CD1c-positive myeloid dendritic cell (primary cell): Measurements from ENCODE around the gene AKR1C1.
A peak's percentile ranks its signal among the peaks of the same experiment; 100 is the strongest.
"Not testable (repeated sequence)": the region's sequence is repeated elsewhere in the genome, so short reads cannot be mapped to it uniquely, and the experiment has no call there.

ENCODE experiments used
- DNase-seq: peaks from one replicate; pipeline ENCODE4 v3.0.0-alpha.2; 2016; ENCODE audit errors: extremely low spot score

Gene AKR1C1

DNA sequence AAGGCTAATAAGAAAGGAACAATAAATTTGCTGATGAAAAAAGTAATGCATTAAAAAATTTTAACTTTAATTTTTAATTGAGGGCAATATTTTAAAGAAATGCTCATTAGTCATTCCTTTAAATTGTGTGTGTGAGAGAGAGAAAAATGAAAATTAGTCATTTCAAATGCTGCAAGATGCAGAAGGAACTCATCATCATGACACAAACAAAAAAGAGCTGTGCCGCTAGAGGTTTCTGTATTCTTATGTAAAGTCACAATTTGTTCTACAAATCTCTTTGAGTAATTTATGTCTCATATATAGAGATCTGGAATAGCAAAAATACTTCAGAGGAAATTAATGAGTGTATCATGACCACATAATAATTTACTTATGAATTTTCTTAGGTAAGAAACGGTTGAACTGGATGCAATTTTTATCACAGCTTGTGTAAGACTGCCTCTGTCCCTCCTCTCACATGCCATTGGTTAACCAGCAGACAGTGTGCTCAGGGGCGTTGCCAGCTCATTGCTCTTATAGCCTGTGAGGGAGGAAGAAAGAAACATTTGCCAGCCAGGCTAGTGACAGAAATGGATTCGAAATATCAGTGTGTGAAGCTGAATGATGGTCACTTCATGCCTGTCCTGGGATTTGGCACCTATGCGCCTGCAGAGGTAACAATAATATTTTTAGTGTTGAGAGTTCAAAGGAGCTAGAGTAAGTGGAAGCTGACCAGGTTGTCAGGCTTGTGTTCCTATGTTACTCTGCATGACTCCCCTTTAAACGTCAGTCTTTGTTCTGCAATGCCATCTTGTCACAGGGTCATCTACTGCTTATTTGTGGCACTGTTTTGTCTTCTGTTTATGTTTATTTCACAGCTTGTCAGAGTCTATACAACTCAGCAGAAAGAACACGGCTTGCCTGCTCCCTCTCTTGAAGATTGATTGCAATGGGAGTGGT lies at the start of gene AKR1C1:
Gene AKR1C1 (plus strand): TSS at position 540 of the 939 bp plus-strand sequence. CDS start 30 bp downstream, at position 570.
- peak; percentile 14 for DNase-seq

DNA sequence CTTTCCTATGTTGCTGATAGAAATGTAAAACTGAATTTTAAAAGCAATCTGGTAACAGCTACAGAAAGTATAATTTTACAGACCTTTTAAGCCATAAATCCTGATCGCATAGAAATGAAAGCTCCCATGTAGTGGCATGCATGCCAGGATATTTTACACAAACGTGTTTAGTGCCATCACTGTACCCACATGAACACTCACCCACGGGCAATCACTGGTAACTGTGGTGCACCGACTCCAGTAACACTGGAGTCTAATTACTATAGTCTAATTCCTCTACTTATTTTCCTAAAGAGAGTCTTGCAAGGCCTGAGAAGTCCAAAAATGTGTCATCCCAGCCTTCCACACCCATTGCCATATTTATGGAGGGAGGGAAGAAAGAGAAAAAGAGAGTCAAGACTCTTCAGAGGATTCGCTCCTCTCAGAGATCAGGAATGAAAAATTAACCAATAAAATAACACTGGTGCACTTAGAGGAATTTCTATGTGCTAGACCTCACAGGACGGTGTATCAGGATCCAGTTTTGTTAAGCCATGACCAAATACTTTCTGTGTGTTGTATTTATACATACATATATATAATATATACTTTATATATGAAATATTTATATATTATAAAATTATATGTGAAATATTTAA lies 48.9 kb upstream of the AKR1C1 start:
- DNase-seq, result no peak

DNA sequence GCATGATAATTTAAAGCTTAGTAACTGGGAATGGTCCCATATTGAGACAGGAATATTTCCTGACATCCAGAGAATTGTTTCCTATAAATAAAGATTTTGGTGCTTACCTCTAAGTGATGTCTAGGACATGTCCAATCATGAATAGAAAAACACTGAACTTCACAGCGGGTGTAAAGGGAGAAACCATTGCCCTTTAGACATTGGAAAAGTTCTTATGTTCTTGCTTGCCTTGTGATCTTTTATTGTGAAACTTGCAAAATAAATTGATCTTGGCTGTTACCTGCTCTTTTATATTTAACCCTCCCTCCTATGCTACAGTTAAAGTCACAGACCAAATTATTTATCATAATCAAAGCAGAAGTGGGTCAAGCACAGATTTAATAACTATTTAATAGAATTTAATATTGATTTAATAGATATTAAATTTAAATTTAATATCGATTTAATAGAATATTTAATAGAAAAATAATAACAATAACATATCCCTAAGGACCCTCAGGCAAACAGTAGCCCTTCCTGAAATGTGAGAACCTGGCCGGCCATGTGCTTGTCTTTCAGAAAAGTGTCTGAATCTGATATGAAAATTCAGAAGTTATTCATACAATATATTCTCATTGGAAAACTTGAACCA lies 47.0 kb upstream of the AKR1C1 start:
- no peak for DNase-seq

DNA sequence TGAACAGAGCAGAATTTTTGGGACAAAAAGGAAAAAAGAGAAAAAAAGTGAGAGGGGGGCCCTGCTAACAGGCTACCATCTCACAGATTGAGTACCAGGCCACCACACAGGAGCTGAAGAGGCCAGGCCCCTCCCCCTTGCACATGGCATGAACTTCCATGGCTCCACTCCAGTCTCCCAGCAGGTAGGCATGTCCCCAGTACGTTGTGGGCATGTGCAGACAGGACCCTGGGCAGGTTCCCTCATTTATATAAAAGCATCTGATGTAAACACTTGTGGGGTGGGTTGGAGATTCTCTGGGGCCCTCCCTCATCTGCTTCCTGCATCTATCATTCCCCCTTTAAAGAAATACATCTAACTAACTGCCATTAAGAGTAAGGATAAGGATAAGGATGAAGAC lies 45.0 kb upstream of the AKR1C1 start:
- DNase-seq, result no peak

DNA sequence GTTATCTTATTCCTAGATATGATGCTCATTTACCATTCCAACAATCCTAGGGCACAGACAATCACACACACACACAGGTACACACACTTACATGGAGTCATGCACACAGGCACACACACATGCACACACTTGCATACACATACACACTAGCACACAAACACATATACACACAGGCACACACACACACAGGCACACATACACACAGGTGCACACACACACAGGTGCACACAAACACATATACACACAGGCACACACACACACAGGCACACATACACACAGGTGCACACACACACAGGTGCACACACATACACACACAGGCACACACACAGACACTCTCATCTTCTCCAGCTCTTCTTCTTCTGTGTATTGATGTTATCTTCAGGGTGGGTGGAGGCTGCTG lies 38.7 kb upstream of the AKR1C1 start:
- DNase-seq, result not testable (repeated sequence)

DNA sequence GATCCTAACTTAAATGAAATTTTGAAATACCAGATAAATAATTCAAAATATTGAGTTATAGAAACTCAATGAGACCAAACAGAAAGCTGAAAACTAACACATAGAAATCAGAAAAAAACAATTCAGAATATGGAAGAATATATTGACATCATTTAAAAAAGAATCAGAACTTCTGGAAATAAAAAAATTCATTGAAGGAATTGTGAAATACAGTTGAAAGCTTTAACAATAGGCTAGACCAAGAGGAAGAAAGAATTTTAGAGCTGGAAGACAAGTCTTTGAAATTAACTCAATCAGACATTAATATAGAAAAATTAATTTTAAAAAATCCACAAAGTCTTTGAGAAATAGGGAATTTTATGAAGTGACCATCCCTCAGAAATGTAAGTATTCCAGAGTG lies 36.8 kb upstream of the AKR1C1 start:
- no peak for DNase-seq

DNA sequence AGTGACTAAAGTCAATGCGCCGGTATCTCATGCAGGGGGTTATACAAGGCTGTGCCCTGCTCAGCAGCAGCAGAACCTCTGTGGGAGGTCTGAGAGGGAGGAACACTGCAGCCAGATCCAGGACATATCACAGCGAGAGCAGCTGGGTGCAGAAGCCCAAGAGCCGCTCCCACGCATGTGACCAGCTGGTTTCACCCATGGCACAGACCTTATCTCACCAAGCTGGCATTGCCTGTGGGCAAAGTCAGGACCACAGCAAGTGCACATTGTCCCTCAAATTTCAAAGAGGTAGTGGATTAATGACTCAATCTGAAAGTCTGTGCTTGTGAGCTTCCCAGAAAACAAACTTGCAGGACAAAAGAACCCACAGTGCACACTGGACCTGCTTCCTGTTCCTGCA lies 31.6 kb upstream of the AKR1C1 start:
- DNase-seq, result peak; percentile 4

DNA sequence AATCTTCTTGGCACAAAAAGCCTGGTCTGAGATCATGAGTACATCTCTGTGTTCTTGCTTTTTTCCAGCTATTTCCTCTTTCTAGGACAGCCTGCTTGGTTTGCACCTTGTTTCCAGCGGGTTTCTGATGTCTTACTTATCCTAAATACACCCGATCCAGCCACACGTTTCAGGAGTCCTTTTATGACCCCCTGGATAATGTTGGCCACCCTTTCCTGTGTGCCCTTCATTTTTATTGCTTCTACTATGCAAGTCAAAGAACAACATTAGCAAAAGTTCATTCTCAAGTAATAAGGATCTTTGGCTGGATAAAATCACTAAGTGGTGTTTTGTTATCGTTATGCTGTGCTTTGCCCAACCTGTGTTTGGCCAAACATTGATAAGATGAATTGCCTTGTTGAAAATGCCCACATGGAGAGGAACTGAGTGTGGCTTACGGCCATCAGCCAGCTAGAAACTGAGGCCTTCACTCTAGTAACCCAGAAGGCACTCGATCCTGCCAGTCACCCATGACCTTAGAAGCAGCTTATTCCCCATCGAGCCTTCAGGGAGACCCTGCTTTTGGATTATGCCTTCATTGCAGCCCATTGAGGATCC lies 28.7 kb upstream of the AKR1C1 start:
- no peak for DNase-seq

DNA sequence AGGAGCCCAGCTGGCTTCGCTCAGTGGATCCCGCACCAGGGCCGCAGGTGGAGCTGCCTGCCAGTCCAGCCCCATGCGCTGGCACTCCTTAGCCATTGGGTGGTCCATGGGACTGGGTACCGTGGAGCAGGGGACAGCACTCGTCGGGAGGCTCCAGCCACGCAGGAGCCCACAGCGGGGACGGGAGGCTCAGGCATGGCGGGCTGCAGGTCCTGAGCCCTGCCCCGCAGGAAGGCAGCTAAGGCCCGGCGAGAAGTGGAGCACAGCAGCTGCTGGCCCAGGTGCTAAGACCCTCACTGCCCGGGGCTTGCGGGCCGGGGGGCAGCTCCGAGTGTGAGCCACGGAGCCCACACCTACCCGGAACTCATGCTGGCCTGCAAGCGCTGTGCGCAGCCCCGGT lies 25.9 kb upstream of the AKR1C1 start:
- DNase-seq, result no peak

DNA sequence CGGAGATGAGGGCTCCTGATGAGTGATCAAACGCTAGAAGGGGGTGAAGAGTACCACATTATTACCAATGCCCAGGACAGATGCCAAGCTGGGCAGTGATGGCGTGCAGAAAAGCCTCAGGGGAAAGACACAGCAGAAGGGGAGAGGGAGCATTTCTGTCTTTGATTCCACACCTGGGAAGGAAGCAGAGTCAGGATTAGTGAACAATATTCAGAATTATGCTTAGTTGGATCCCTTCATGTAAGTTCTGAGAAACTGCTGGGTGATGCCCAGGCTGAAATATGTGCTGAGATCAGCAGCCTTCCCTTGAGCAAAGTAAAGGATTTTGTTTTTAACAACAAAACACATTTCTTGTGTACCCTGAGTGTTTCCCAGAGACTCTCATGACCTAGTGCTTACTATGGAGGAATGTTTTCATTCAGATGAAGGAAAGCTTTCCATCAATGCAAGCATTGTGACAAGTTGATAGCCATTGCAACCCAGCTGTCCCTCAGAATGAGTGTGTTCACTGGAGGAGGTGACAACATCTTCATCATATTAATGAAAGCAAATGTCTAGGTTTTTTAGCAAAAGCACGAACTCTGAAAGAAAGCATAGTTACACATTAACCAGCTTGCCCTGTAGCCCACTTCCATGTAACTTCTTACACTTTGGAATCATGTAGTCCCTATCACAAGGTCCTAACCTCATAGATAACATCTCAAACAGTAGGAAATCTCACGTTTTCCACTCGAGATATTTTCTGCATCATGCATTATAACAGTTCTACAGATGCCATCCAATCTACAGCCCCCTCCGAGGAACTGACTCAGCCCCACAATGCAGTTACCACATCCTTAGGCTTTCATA lies 23.8 kb upstream of the AKR1C1 start:
- DNase-seq, result no peak

DNA sequence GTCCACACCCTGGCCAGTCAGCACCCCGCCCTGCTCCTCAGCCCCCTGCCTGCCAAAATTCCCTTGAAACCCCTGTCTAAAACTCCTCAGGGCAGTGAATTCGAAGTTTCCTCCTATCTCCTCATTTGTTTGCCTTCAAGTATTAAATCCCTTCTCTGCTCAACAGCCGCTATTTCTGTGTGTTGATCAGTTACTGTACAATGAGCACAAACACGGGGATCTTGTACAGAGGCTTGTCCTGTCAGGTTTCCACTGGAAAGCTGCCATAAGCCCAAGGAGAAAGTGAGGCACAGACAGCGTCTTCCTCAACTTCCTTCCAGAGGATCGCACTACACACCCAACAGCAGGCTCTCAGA lies 23.2 kb upstream of the AKR1C1 start:
- DNase-seq, result not testable (repeated sequence)

DNA sequence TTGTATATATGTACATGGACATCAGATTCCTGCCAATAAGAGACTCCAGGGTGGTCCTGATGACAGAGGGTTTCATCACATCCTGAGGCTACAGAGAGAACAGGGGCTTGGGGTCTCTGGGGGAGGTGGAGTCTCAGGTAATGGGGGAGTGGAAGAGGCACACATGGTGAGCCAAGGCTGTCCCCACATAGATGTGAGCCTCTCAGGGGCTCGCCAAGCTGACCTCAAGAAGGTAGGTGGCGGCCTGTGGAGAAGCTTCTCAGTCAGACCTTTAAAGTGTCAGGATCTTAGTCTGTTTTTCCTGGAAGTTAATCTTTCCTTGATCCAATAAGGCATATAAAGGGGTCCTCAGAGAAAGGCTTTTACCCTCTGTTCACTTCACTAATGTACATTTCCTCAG lies 22.3 kb upstream of the AKR1C1 start:
- DNase-seq, result not testable (repeated sequence)

DNA sequence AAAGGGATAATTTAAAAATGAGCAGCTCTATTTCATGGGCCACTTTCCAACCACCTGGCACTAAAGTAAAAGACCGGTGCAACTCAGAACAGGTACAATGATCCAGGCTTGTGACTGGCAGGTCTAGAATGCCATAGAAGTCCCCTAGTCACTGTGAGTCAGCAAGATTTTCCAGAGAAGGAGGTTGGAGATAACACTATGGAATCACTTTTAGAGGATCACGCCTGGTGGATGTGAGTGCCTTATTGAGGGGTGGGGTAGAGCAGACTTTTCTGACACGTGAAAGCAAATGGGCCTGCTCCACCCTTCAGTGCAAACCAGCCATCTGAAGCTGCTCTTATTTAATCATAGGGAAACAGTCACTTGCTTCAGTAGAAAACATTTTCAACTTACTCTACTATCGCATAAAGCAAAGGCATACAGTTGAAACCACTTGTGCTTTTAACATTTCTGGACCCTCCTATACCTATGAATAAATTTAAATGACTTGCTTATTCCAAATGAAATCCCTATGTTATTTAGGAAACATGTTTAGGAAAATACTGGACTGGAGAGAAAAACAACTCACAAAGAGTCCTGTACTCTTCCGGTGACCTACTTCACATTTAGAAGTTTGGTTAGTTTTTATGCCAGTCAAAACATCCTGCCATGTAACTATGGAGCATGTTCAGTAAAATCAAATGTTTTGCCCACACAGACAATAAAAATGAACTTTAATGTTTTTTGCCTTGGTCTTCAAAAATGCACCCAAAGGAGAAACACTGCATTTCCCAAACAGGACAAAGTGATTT lies 21.5 kb upstream of the AKR1C1 start:
- DNase-seq, result no peak

DNA sequence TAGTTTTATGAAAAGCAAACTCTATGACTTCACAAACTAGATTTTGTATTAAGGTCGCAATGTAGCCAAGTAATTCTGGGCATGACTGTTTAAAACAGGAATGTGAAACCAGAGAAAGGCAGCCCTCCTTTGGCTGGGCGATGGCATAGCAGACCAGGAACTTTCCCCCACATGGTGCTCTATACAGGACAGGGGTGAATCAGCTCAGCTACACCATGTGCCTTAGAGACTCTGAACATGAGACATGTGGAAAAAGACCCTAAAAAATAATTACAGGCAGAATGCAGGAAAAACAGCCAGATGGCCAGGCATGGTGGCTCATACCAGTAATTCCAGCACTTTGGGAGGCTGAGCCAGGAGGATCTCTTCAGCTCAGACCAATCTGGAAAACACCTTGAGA lies 20.3 kb upstream of the AKR1C1 start:
- DNase-seq, result not testable (repeated sequence)

DNA sequence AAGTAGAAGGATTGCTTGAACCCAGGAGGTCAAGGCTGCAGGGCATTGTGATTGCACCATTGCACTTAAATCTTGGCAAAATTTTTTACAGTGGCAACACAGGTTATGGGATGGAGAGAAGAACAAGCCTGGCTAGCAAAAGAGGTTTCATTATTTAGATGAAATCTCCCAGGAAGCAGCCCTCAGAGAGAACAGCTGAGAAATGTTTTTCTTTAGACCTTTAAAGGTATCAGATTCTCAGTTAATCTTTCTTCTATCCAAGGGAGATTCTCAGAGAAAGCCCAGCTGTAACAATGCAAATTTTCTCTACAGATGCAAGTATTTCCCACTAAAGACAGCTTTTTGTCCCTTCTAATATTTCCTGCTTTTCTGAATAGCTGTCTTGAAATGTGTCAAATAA lies 19.8 kb upstream of the AKR1C1 start:
- DNase-seq, result not testable (repeated sequence)

DNA sequence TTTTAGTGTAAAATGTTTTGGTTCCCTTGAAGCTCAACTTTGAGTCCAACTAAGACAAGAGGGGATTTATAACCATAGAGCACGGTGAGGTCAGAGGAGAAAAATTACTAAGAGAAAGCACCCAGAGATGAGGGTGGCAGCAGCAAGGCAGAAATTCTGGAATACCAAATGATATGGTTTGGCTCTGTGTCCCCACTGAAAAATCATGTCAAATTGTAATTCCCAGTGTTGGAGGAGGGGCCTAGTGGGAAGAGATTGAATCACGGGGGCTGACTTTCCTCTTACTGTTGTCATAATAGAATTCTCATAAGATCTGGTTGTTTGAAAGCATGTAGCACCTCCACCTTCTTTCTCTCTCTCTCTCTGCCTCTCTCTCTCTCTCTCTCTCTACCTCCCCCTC lies 19.4 kb upstream of the AKR1C1 start:
- DNase-seq, result no peak

DNA sequence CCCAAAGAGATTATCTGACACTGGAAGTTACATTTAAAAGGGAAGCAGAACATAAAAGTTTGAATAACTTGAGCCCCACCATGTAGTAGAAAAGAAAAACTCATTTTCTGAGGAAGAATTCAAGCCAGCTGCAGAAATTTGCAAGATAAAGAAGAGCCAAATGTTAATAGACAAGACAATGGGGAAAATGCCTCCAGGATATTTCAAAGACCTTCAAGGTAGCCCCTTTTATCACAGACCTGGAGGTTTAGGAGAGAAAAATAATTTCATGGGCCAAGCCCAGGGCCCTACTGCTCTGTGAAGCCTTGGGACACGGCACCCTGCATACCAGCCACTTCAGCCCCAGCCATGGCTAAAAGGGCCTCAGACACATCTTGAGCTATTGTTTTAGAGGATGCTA lies 18.4 kb upstream of the AKR1C1 start:
- DNase-seq, result no peak

DNA sequence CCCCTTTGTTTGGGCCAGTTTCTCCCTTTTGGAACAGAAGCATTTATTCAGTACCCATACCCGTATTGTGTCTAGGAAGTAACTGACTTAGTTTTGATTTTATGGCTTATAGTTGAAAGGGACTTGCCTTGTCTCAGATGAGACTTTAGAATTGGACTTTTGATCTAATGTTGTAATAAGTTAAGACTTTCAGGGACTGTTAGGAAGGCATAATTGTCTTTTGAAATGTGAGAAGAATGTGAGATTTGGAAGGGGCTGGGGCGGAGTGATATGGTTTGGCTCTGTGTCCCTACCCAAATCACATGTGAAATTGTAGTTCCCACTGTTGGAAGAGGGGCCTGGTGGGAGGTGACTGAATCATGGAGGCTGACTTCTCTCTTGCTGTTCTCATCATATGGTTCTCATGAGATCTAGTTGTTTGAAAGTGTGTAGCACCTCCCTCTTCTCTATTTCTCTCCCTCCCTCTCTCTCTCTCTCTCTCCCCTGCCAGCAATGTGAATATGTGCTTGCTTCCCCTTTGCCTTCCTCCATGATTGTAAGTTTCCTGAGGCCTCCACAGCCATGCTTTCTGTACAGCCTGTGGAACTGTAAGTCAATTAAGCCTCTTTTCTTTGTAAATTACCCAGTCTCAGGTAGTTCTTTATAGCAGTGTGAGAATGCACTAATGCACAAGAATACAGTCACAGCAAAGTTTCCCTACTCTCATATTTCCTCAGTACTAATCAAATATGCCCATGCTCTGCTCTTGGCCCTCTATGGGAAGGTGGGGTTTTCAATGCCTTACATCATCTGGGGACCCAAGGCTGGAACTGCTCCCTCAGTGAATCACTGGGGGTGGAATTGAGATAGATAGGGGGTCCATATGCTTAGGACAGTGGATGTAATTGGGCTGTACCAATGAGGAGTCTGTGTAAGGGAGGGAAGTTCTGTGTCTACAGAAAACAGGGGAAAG lies 17.2 kb upstream of the AKR1C1 start:
- DNase-seq, result no peak

DNA sequence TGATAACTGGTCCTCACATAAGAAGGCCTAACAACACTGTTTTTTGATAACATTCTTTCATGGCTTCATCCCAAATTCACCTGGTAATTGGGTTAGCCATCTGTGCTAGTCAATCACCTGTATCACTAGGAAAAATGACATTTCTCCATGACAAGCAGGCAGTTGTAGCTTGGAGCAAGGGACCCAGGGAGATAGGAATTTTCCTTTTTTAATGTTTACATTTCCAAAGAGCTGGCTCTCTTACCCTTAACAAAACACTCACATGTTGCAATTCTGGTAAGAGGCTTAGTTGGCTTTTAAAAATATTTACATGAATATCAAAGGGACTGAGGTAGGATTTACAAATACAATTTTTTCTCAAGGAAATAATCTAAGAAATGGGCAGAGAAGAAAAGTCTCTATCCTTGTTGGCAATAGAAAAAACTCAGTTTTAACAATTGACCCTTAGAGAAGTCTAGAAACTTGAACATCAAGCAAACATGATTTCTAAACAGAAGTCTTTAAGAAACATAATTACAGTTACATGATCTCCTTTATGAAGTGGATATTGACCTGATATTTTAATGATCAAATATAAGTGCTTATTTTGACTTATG lies 16.1 kb upstream of the AKR1C1 start:
- no peak for DNase-seq
